Left renal cortex interstitium (tissue), 4 donors: ENCODE data around the gene SLC25A46. TPM values are rescaled to one million over a fixed set of nuclear protein-coding genes. Genes with fewer than 3 reads are reported as not detected.
A peak's percentile ranks its signal among the peaks of the same experiment; 100 is the strongest.
"Not testable (repeated sequence)": the region's sequence is repeated elsewhere in the genome, so short reads cannot be mapped to it uniquely, and the experiment has no call there.

Experiments
- DNase-seq, 4 donors: peaks; one replicate each; pipeline ENCODE4 v3.0.0-alpha.2; 2013; ENCODE audit warnings: low read depth in 4 of 4, low spot score in 2 of 4, missing footprints in 1 of 4
- polyA plus RNA-seq, 4 donors: library from polyadenylated mRNA; unstranded; fragments of 120-200 nt; gene quantifications; one replicate each; pipeline ENCODE4 v1.2.1, GENCODE V29; 2013; ENCODE audit not compliant: insufficient read length in 4 of 4

The SLC25A46 gene
- polyA plus RNA-seq, 4 donors: 47.6 to 59.2 (median 52.8) TPM

DNA sequence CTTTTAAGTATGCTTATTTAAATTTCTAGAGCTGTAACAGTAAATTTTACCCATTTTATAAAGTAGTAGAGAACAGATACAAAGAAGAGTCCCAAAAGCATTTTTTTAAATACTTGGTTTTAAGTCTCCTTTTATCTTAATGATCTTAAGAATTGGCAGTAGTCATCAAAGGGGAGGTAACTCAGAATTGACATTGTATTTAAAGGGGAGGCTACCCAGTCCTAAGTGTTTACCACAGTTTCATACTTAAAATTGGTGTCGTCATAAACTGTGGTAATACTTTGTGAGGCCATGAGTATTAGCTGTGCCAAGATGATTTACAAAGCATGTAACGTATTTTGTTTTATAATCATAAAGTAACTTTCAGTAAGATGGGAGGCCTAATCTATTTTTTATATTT is 14.8 kb downstream of the SLC25A46 start:
- DNase-seq: no peak

DNA sequence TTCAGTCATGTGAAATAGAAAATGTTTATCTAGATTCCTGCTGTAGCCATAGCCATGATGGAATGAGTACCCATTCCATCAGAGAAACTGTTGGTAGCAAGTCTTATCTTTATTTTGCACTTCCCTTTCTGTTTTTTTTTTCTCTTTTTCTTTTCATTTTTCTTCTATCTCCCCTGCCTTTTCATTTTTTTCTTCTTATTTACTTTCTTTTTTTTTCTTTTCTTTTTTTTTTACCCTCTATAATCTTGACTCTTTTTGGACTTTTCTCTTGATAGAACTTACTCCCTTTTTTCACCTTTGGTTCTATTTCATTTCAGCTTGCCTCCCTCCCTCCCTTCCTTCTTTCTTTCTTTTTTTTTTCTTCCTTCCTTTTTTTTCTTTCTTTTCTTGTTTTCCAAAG is 15.4 kb downstream of the SLC25A46 start:
- DNase-seq: no peak

- peak in 3 of 4 donors; percentile 4 to 34 (median 5) for DNase-seq
Observed at GRCh38 chr5:110757118-110757729, 18.4 kb downstream of the SLC25A46 start.

DNA sequence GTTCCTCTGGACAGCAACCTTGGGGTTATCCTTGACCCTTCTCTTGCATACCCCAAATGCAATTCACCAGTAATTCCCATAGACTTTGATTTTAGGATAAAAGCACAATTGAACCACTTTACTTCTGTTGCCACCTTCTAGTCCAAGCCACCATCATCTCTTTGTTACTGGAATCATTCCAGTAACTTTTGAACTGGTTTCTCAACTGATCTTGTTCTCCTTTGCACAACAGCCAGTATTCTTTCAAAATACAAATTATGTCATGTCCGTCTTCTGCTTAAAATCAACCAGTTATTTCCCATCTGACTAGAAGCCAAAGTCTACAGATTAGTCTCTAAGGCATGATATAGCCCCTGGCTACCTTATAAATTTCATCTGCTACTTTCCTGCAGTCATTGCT is 21.4 kb downstream of the SLC25A46 start:
- DNase-seq: no peak

DNA sequence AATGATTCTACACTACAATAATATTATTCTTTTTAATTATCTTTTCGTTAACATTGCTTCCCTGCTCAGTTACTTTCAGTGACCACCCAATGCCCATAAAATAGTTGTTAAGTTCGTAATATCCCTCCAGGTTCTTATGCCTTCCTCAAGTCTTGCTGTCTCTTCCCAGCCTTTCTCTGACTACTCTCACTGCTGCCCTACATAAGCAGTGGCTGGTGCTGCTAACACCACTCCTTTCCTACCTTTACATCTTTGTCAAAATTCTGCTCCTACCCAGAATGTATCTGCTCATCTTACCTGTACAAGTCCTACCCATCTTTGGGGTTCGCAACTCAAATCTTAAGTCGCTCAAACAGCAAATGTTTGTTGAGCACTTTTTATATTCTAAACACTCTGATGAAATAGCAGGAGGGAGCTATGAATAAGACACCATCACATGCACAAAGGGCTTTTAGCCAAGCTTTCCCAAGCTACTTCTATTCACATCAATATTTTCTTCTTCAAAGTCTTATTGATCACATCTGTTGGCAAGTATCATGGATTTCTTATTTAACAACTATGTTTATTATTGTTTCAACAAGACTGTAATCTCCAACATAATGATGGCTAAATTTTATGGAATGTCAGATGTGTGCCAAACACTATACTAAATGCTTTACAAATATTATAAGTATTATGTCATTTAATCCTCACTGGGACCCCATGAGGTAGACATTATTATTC is 29.5 kb downstream of the SLC25A46 start:
- no peak for DNase-seq

- DNase-seq: no peak
Observed at GRCh38 chr5:110769000-110769681, 30.3 kb downstream of the SLC25A46 start.

- no peak for DNase-seq
Observed at GRCh38 chr5:110770286-110770685, 31.5 kb downstream of the SLC25A46 start.

- no peak for DNase-seq
Observed at GRCh38 chr5:110784901-110785300, 46.1 kb downstream of the SLC25A46 start.

GRCh38 chr5:110785356-110785755 is 46.5 kb downstream of the SLC25A46 start:
- no peak for DNase-seq

GRCh38 chr5:110788006-110788405 is 49.2 kb downstream of the SLC25A46 start:
- not testable (repeated sequence) for DNase-seq

- DNase-seq: no peak
Observed at GRCh38 chr5:110790673-110791072, 51.9 kb downstream of the SLC25A46 start.

DNA sequence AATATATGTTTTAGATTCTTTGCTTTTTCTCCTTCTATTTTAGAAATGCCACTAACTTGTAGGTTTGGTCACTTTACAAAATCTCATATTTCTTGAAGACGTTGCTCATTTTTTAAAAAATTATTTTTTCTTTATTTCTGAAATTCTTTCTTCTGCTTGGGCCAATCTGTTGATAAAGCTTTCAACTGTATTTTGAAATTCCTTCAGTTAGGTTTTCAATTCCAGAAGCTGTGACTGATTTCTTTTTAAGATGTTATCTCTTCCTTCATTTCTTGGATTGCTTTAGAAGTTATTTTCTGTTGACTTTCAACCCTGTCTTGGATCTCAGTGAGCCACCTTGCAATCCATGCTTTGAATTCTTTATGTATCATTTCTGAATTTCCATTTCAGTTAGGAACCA is 64.2 kb downstream of the SLC25A46 start:
- DNase-seq: no peak

DNA sequence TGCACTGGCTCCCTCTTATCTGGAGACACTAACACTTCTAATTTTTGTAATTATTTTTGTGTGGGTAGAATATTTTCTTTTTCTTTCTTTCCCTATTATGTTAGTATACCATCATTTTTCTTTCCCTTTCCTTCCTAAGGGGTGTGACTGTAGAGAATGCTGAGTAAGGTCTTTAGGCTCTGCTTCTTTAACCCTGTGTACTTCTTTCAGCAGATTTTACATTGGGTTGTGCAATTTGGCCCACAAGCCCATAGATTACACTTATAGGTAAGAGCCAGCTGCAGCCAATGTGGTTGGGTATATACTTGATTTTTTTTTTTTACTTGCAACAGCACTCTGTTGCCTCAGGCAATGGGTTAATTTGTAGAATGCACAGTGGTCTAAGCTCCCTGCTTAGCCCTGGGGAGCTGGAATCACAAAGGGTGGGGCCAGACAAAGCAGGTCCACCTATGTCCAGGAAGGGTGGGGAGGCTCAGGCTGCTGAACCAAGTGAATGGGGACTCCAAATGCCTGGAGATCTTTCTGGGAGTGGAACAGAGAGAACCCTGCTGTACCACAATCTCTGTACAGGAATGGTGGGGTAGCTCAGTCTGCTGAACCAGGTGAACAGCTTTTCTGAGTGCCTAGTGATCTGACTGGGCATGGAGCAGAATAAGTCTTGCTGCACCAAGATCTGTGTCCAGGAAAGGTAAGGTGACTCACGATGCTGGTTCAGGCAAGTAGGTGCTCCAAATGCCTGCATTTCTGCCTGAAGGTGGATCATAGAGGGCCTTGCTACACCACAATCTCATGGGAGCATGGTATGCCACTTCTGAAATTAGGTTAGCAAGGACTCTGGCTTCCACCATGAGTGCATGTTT is 64.9 kb downstream of the SLC25A46 start:
- no peak for DNase-seq

- peak in 3 of 4 donors; percentile 2 to 19 (median 18) for DNase-seq
Observed at GRCh38 chr5:110807169-110807568, 68.4 kb downstream of the SLC25A46 start.

- DNase-seq: no peak
Observed at GRCh38 chr5:110809006-110809405, 70.2 kb downstream of the SLC25A46 start.

Other genes with a start within 250 kb of the SLC25A46 start
- 1 to 10 TPM; 5.5 to 7.7 (median 7.3) TPM for gene TMEM232, start 12.3 kb upstream of the SLC25A46 start, polyA plus RNA-seq